GM23338 (cell line): ENCODE measurements around the gene B4GALNT4. TPM values are rescaled to one million over a fixed set of nuclear protein-coding genes. Genes with fewer than 3 reads are reported as not detected.

Source experiments
- ATAC-seq: fragments of 200-7000 bp; cut with Tn5 transposase; 3 replicates; pipeline ENCODE4 v1.9.1; 2020
- DNase-seq: peaks from one replicate; pipeline ENCODE4 v3.0.0-alpha.2; 2015; ENCODE audit warnings: low spot score
- H2AFZ ChIP-seq: fragments of 200-600 bp; sonication (generic); 2 replicates; pipeline ENCODE4 v1.8.0; 2016; ENCODE audit warnings: antibody characterized with exemption, mild to moderate bottlenecking, moderate library complexity
- H3F3A ChIP-seq: fragments of 200-600 bp; sonication (generic); replicated peaks from 2 replicates; pipeline ENCODE4 v1.8.0; 2017; ENCODE audit warnings: antibody characterized with exemption, mixed run types, low read depth
- H3K27ac ChIP-seq: fragments of 200-600 bp; sonication (generic); 2 replicates; pipeline ENCODE4 v1.6.1; 2016; ENCODE audit warnings: low read depth
- H3K27me3 ChIP-seq: fragments of 200-600 bp; sonication (generic); 2 replicates; pipeline ENCODE4 v1.8.0; 2016; ENCODE audit warnings: mild to moderate bottlenecking, mixed run types, moderate library complexity; ENCODE audit not compliant: insufficient read depth
- H3K36me3 ChIP-seq: fragments of 200-600 bp; sonication (generic); 2 replicates; pipeline ENCODE4 v1.8.0; 2016; ENCODE audit warnings: mild to moderate bottlenecking; ENCODE audit not compliant: insufficient read depth
- H3K4me1 ChIP-seq: fragments of 200-600 bp; sonication (generic); 2 replicates; pipeline ENCODE4 v1.8.0; 2016; ENCODE audit warnings: mild to moderate bottlenecking, moderate library complexity; ENCODE audit not compliant: insufficient read depth
- H3K4me2 ChIP-seq: fragments of 200-600 bp; sonication (generic); 2 replicates; pipeline ENCODE4 v1.7.1; 2017; ENCODE audit warnings: mixed run types
- H3K4me3 ChIP-seq: fragments of 200-600 bp; sonication (generic); 2 replicates; pipeline ENCODE4 v1.6.1; 2016; ENCODE audit warnings: mixed run types
- H3K79me2 ChIP-seq: fragments of 200-600 bp; sonication (generic); replicated peaks from 2 replicates; pipeline ENCODE4 v1.8.0; 2017; ENCODE audit warnings: mild to moderate bottlenecking; ENCODE audit not compliant: insufficient read depth
- H3K9me2 ChIP-seq: fragments of 200-600 bp; sonication (generic); 2 replicates; pipeline ENCODE4 v1.8.0; 2017; ENCODE audit not compliant: insufficient read depth
- H4K20me1 ChIP-seq: fragments of 200-600 bp; sonication (generic); replicated peaks from 2 replicates; pipeline ENCODE4 v1.8.0; 2017; ENCODE audit warnings: mild to moderate bottlenecking; ENCODE audit not compliant: insufficient read depth
- H3K27ac Mint-ChIP-seq: 2 replicates; pipeline ENCODE4 v1.8.0; 2020; ENCODE audit warnings: inconsistent platforms, mild to moderate bottlenecking, moderate library complexity, mixed read lengths
- H3K27me3 Mint-ChIP-seq: 3 replicates; pipeline ENCODE4 v1.8.0; 2022; ENCODE audit warnings: low read depth, mild to moderate bottlenecking, moderate library complexity, mixed read lengths, inconsistent platforms; ENCODE audit not compliant: insufficient read depth, poor library complexity
- H3K36me3 Mint-ChIP-seq: 3 replicates; pipeline ENCODE4 v1.8.0; 2021; ENCODE audit warnings: low read depth, mild to moderate bottlenecking, inconsistent platforms, moderate library complexity, mixed read lengths
- H3K4me1 Mint-ChIP-seq: 3 replicates; pipeline ENCODE4 v1.8.0; 2020; ENCODE audit warnings: mild to moderate bottlenecking, inconsistent platforms, mixed read lengths
- H3K4me3 Mint-ChIP-seq: 3 replicates; pipeline ENCODE4 v1.8.0; 2021; ENCODE audit warnings: moderate library complexity, mild to moderate bottlenecking, inconsistent platforms, mixed read lengths
- H3K9me3 Mint-ChIP-seq: 3 replicates; pipeline ENCODE4 v1.8.0; 2020; ENCODE audit warnings: moderate library complexity, mild to moderate bottlenecking, inconsistent platforms, mixed read lengths
- ETS1 ChIP-seq: IDR thresholded peaks from 2 replicates; pipeline ENCODE4 v1.6.1; 2016; ENCODE audit warnings: antibody characterized with exemption
- EZH2phosphoT487 ChIP-seq: fragments of 200-600 bp; sonication (generic); IDR thresholded peaks from one replicate; pipeline ENCODE4 v1.8.1; 2018; ENCODE audit warnings: antibody characterized with exemption; ENCODE audit not compliant: unreplicated experiment
- JUNB ChIP-seq: IDR thresholded peaks from one replicate; pipeline ENCODE4 v1.6.1; 2016; ENCODE audit warnings: antibody characterized with exemption; ENCODE audit not compliant: unreplicated experiment
- NANOG ChIP-seq: IDR thresholded peaks from 2 replicates; pipeline ENCODE4 v1.6.1; 2016; ENCODE audit warnings: antibody characterized with exemption, borderline replicate concordance
- STAT1 ChIP-seq: IDR thresholded peaks from one replicate; pipeline ENCODE4 v1.6.1; 2016; ENCODE audit warnings: antibody characterized with exemption; ENCODE audit not compliant: unreplicated experiment
- ZNF114 ChIP-seq: fragments of 250-450 bp; sonication (Bioruptor Pico); IDR thresholded peaks from 2 replicates; pipeline ENCODE4 v1.5.0; 2020; ENCODE audit warnings: mild to moderate bottlenecking, moderate library complexity
- ZNF462 ChIP-seq: fragments of 250-450 bp; sonication (Bioruptor Pico); IDR thresholded peaks from 2 replicates; pipeline ENCODE4 v1.5.0; 2020; ENCODE audit warnings: mild to moderate bottlenecking, moderate library complexity
- polyA plus RNA-seq: library from polyadenylated mRNA; unstranded; fragments of >200 nt; fragmentation: Nextera tagmentation; extraction: Ambion mirVana; gene quantifications from 2 replicates; pipeline ENCODE4 v1.2.1, GENCODE V29; 2016
- total RNA-seq: library from RNA; depleted of rRNA; stranded (reverse); fragments of >200 nt; shearing (Covaris generic); gene quantifications from 2 replicates; pipeline ENCODE4 v1.2.3, GENCODE V29; 2014

Gene B4GALNT4
- total and polyA plus RNA-seq, 2 experiments from 2014 or later = 49.9 to 92.6 TPM

- TF ChIP-seq ETS1 (no peak), NANOG (no peak), EZH2phosphoT487 (no peak), ZNF114 (CRISPR knock-in tag) (no peak)
Observed at GRCh38 chr11:398826-399225, 29.5 kb downstream of the B4GALNT4 start (continued).

GRCh38 chr11:399731-400211, 30.5 kb downstream of the B4GALNT4 start:
- no peak for TF ChIP-seq ZNF462 (CRISPR knock-in tag)
- TF ChIP-seq STAT1 = no peak
- TF ChIP-seq EZH2phosphoT487 = no peak
- TF ChIP-seq NANOG = no peak
- TF ChIP-seq JUNB = no peak
- Histone ChIP-seq H3K4me2 (no peak overlapping the region), H3K36me3 (no peaks in the 10 kb centered on the region), H3K4me1 (no peaks in the 10 kb centered on the region), H2AFZ (no peak overlapping the region), H3K79me2 (no peaks in the 10 kb centered on the region), H3K4me3 (no peak overlapping the region), H3K27me3 (no peaks in the 10 kb centered on the region), H4K20me1 (no peaks in the 10 kb centered on the region), H3K9me2 (no peaks in the 10 kb centered on the region), H3F3A (no peaks in the 10 kb centered on the region), H3K27ac (no peak overlapping the region)
- Mint-ChIP-seq H3K36me3 (peaks cover 14% of the 10 kb centered on the region; the same call in 2 of the 3 replicates), H3K27ac (no peak overlapping the region), H3K4me1 (no peaks in the 10 kb centered on the region), H3K9me3 (peaks cover 22% of the 10 kb centered on the region), H3K4me3 (no peak overlapping the region), H3K27me3 (peaks cover 16% of the 10 kb centered on the region)
- ATAC-seq = no peak
- no peak for DNase-seq
